PC-9 (cell line): ENCODE results near the gene GFM2.
"Not testable (repeated sequence)": the region's sequence is repeated elsewhere in the genome, so short reads cannot be mapped to it uniquely, and the experiment has no call there.

Source experiments
- CTCF ChIP-seq: fragments of 200-600 bp; sonication (generic); conservative IDR thresholded peaks from 2 replicates; pipeline ENCODE4 v1.6.1; 2017; ENCODE audit warnings: mixed run types, antibody characterized with exemption, mild to moderate bottlenecking, moderate library complexity
- EZH2 ChIP-seq: fragments of 200-600 bp; sonication (generic); IDR thresholded peaks from 2 replicates; pipeline ENCODE4 v1.8.0; 2017; ENCODE audit warnings: antibody characterized with exemption, low read depth

- TF ChIP-seq CTCF, EZH2: not testable (repeated sequence)
These were observed 24.8 kb upstream of the GFM2 start for GRCh38 chr5:74791669-74792068.
